ENCODE results near the gene CD3G.

- TF ChIP-seq EZH2phosphoT487 (IDR thresholded peaks at IDR 0.05): no peak
- TF ChIP-seq CTCF (IDR thresholded peaks at IDR 0.05): no peak
These were observed 52.0 kb downstream of the CD3G start for GRCh38 chr11:118396097-118396501.
